Liver (tissue), 9 donors: ENCODE data around the gene SLC6A11. TPM values are rescaled to one million over a fixed set of nuclear protein-coding genes. Genes with fewer than 3 reads are reported as not detected.

Source experiments
- DNase-seq: peaks from one replicate; pipeline ENCODE4 v3.0.0-alpha.2; 2017; ENCODE audit warnings: low spot score
- H3K27ac ChIP-seq, 2 donors: one replicate each; pipeline ENCODE4 v1.7.0; 2013; ENCODE audit warnings: inconsistent platforms in 2 of 2, low read length in 2 of 2, control low read depth in 1 of 2, low read depth in 1 of 2, mild to moderate bottlenecking in 1 of 2
- H3K27me3 ChIP-seq, 4 donors: one replicate each; pipeline versions ENCODE4 v1.6.1 to v1.7.0; 2013; ENCODE audit warnings: low read length in 3 of 4, inconsistent platforms in 1 of 4, mild to moderate bottlenecking in 1 of 4, moderate library complexity in 1 of 4; ENCODE audit not compliant: control insufficient read depth in 4 of 4, insufficient read depth in 4 of 4
- H3K36me3 ChIP-seq, 4 donors: one replicate each; pipeline versions ENCODE4 v1.6.1 to v1.7.0; 2013; ENCODE audit warnings: low read length in 3 of 4, mild to moderate bottlenecking in 3 of 4, low read depth in 1 of 4, moderate library complexity in 1 of 4; ENCODE audit not compliant: control insufficient read depth in 4 of 4, insufficient read depth in 3 of 4
- H3K4me1 ChIP-seq, 4 donors: one replicate each; pipeline versions ENCODE4 v1.6.1 to v1.7.0; 2013; ENCODE audit warnings: low read length in 3 of 4, mild to moderate bottlenecking in 3 of 4, moderate library complexity in 1 of 4; ENCODE audit not compliant: control insufficient read depth in 4 of 4, insufficient read depth in 4 of 4
- H3K4me3 ChIP-seq, 3 donors: one replicate each; pipeline versions ENCODE4 v1.6.1 to v1.7.0; 2013; ENCODE audit warnings: low read length in 3 of 3, control low read depth in 1 of 3, low read depth in 1 of 3, mild to moderate bottlenecking in 1 of 3
- H3K9ac ChIP-seq, 2 donors: one replicate each; pipeline ENCODE4 v1.7.0; 2013; ENCODE audit warnings: low read length in 2 of 2, mild to moderate bottlenecking in 2 of 2, moderate library complexity in 2 of 2, control low read depth in 1 of 2, low read depth in 1 of 2
- H3K9me3 ChIP-seq, 4 donors: one replicate each; pipeline versions ENCODE4 v1.6.1 to v1.7.0; 2013; ENCODE audit warnings: low read length in 3 of 4; ENCODE audit not compliant: control insufficient read depth in 4 of 4
- ATF3 ChIP-seq: IDR thresholded peaks from 2 replicates; pipeline ENCODE4 v1.6.1; 2016; ENCODE audit warnings: antibody characterized with exemption
- EGR1 ChIP-seq, 2 donors: IDR thresholded peaks; 2 replicates each; pipeline ENCODE4 v1.6.1; 2016 to 2018; ENCODE audit warnings: antibody characterized with exemption in 2 of 2, low read depth in 2 of 2
- FOXA1 ChIP-seq: IDR thresholded peaks from 2 replicates; pipeline ENCODE4 v1.6.1; 2016; ENCODE audit warnings: antibody characterized with exemption
- FOXA2 ChIP-seq: IDR thresholded peaks from 2 replicates; pipeline ENCODE4 v1.6.1; 2016; ENCODE audit warnings: antibody characterized with exemption
- GABPA ChIP-seq, 2 donors: IDR thresholded peaks in 1 of 2; conservative IDR thresholded peaks in 1 of 2; 2 replicates each; pipeline ENCODE4 v1.6.1; 2016; ENCODE audit warnings: antibody characterized with exemption in 2 of 2, mild to moderate bottlenecking in 1 of 2, moderate library complexity in 1 of 2
- HNF4A ChIP-seq, 2 donors: conservative IDR thresholded peaks; 2 replicates each; pipeline ENCODE4 v1.6.1; 2016; ENCODE audit warnings: antibody characterized with exemption in 2 of 2, mild to moderate bottlenecking in 2 of 2
- HNF4G ChIP-seq: IDR thresholded peaks from 2 replicates; pipeline ENCODE4 v1.6.1; 2016; ENCODE audit warnings: antibody characterized with exemption
- JUND ChIP-seq, 2 donors: IDR thresholded peaks; 2 replicates each; pipeline ENCODE4 v1.6.1; 2016; ENCODE audit warnings: antibody characterized with exemption in 2 of 2
- NR2F2 ChIP-seq: IDR thresholded peaks from 2 replicates; pipeline ENCODE4 v1.6.1; 2016; ENCODE audit warnings: antibody characterized with exemption
- RAD21 ChIP-seq, 2 donors: IDR thresholded peaks; 2 replicates each; pipeline ENCODE4 v1.6.1; 2016; ENCODE audit warnings: antibody characterized with exemption in 2 of 2, mild to moderate bottlenecking in 2 of 2
- RXRA ChIP-seq, 2 donors: IDR thresholded peaks; 2 replicates each; pipeline ENCODE4 v1.6.1; 2017 to 2018; ENCODE audit warnings: antibody characterized with exemption in 2 of 2, mild to moderate bottlenecking in 1 of 2
- SP1 ChIP-seq: IDR thresholded peaks from 2 replicates; pipeline ENCODE4 v1.6.1; 2018; ENCODE audit warnings: antibody characterized with exemption, mild to moderate bottlenecking
- TAF1 ChIP-seq: conservative IDR thresholded peaks from 2 replicates; pipeline ENCODE4 v1.6.1; 2016; ENCODE audit warnings: antibody characterized with exemption, mild to moderate bottlenecking
- YY1 ChIP-seq: IDR thresholded peaks from 2 replicates; pipeline ENCODE4 v1.6.1; 2016; ENCODE audit warnings: antibody characterized with exemption, mild to moderate bottlenecking
- ZBTB33 ChIP-seq: IDR thresholded peaks from 2 replicates; pipeline ENCODE4 v1.6.1; 2016; ENCODE audit warnings: antibody characterized with exemption
- WGBS: extraction: QIAGEN DNeasy Blood & Tissue Kit; methylation state at CpG from one replicate; pipeline ENCODE4 v1.1.7; 2013; 5-methylcytosine and 5-hydroxymethylcytosine counted together
- polyA plus RNA-seq, 2 donors: library from polyadenylated mRNA; stranded (reverse) in 1 of 2; unstranded in 1 of 2; fragments of 200-250 nt in 1 of 2; fragments of >200 nt in 1 of 2; fragmentation: Nextera tagmentation in 1 of 2; extraction: Ambion mirVana in 1 of 2; gene quantifications; one replicate each; pipeline versions ENCODE4 v1.2.1 to v1.2.3, GENCODE V29; 2013 to 2015
- total RNA-seq, 2 donors: library from RNA; depleted of rRNA; stranded (reverse); fragments of >200 nt; gene quantifications; one replicate each; pipeline ENCODE4 v1.2.3, GENCODE V29; 2014
- TF ChIP-seq, protein P1 (sequence below): IDR thresholded peaks from 2 replicates; pipeline ENCODE4 v1.6.1; 2016; ENCODE audit warnings: antibody characterized with exemption
- TF ChIP-seq, protein P2 (sequence below): IDR thresholded peaks from 2 replicates; pipeline ENCODE4 v1.6.1; 2016; ENCODE audit warnings: antibody characterized with exemption, mild to moderate bottlenecking
- TF ChIP-seq, protein P3 (sequence below): fragments of 150-350 bp; IDR thresholded peaks from 2 replicates; pipeline ENCODE4 v1.5.1; 2017; ENCODE audit warnings: improper control_type of control experiment, low read depth, low read length; ENCODE audit not compliant: missing input control
- donor health status: healthy.
- donor health status: healthy.
- donor health status: healthy.
- donor health status: healthy.
- donor health status: healthy.

The SLC6A11 gene
- total and polyA plus RNA-seq, 4 donors: under 0.01 to 7.1 (median 0.01) TPM; not detected in 1

DNA sequence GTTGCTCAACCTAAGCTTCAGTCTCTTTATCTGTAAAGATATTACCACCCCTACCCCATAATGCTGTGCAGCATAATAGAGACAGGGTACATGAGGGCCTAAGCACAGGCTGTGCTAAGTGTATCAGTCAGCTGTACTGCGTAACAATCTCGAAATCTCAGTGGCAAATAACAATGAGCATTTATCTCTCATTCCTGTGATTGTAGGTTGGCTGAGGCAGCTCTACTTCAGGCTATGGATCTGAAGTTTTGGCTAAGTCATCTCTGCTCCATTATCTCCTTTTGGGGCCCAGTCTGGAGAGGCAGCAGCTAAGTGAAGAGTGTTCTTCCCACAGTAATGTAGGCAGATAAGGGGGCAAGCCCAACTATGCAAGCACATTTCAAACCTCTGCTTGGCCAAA lies 7.1 kb upstream of the SLC6A11 start:
- H3K27me3 ChIP-seq: peaks cover 0 to 3% (median 0%) of the 10 kb centered on the region in 4 donors
- H3K4me1 ChIP-seq: no peaks in the 10 kb centered on the region
- no peak overlapping the region for H3K4me3 ChIP-seq
- no peak for DNase-seq
- peaks cover 0 to 2% (median 0%) of the 10 kb centered on the region in 4 donors for H3K9me3 ChIP-seq
- TF ChIP-seq, protein P1, sequence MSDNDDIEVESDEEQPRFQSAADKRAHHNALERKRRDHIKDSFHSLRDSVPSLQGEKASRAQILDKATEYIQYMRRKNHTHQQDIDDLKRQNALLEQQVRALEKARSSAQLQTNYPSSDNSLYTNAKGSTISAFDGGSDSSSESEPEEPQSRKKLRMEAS: no peak
- TF ChIP-seq TAF1 (no peak), FOXA1 (no peak), RAD21 (IDR thresholded peaks at IDR 0.05) (no peak), HNF4A (conservative IDR thresholded peaks at IDR 0.05) (no peak), YY1 (no peak), HNF4G (no peak), FOXA2 (no peak), JUND (IDR thresholded peaks at IDR 0.05) (no peak)
- H3K36me3 ChIP-seq: no peaks in the 10 kb centered on the region
- H3K27ac ChIP-seq: no peak overlapping the region
- H3K9ac ChIP-seq: no peak overlapping the region
- WGBS: 87% methylated on average over 2 of the region's 2 CpGs

DNA sequence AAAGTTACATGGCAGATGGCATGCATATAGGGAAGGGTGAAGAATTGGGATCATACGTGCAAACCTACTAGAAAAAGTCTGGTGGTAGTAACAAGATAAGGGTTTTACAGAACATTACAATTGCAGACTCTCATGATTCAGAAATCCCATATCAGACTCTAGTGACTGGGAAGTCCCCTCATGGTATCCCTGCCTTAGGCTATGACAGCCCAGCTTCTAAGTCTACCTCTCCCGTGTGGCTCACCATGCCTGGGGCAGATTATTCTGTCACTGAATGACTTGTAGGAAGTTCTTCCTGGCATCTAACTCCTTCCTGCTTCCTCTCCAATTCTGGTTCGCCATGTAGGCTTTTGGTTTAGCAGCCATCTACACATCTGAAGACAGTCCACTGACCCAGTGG lies 5.7 kb upstream of the SLC6A11 start:
- no peaks in the 10 kb centered on the region for H3K4me1 ChIP-seq
- H3K27me3 ChIP-seq: peaks cover 0 to 8% (median 1%) of the 10 kb centered on the region in 4 donors
- no peak overlapping the region for H3K4me3 ChIP-seq
- TF ChIP-seq RXRA (IDR thresholded peaks at IDR 0.05): no peak
- TF ChIP-seq YY1: no peak
- TF ChIP-seq, protein P2, sequence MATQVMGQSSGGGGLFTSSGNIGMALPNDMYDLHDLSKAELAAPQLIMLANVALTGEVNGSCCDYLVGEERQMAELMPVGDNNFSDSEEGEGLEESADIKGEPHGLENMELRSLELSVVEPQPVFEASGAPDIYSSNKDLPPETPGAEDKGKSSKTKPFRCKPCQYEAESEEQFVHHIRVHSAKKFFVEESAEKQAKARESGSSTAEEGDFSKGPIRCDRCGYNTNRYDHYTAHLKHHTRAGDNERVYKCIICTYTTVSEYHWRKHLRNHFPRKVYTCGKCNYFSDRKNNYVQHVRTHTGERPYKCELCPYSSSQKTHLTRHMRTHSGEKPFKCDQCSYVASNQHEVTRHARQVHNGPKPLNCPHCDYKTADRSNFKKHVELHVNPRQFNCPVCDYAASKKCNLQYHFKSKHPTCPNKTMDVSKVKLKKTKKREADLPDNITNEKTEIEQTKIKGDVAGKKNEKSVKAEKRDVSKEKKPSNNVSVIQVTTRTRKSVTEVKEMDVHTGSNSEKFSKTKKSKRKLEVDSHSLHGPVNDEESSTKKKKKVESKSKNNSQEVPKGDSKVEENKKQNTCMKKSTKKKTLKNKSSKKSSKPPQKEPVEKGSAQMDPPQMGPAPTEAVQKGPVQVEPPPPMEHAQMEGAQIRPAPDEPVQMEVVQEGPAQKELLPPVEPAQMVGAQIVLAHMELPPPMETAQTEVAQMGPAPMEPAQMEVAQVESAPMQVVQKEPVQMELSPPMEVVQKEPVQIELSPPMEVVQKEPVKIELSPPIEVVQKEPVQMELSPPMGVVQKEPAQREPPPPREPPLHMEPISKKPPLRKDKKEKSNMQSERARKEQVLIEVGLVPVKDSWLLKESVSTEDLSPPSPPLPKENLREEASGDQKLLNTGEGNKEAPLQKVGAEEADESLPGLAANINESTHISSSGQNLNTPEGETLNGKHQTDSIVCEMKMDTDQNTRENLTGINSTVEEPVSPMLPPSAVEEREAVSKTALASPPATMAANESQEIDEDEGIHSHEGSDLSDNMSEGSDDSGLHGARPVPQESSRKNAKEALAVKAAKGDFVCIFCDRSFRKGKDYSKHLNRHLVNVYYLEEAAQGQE: no peak
- no peak for TF ChIP-seq ZBTB33
- TF ChIP-seq RAD21 (IDR thresholded peaks at IDR 0.05): no peak
- TF ChIP-seq, protein P3, sequence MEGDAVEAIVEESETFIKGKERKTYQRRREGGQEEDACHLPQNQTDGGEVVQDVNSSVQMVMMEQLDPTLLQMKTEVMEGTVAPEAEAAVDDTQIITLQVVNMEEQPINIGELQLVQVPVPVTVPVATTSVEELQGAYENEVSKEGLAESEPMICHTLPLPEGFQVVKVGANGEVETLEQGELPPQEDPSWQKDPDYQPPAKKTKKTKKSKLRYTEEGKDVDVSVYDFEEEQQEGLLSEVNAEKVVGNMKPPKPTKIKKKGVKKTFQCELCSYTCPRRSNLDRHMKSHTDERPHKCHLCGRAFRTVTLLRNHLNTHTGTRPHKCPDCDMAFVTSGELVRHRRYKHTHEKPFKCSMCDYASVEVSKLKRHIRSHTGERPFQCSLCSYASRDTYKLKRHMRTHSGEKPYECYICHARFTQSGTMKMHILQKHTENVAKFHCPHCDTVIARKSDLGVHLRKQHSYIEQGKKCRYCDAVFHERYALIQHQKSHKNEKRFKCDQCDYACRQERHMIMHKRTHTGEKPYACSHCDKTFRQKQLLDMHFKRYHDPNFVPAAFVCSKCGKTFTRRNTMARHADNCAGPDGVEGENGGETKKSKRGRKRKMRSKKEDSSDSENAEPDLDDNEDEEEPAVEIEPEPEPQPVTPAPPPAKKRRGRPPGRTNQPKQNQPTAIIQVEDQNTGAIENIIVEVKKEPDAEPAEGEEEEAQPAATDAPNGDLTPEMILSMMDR: no peak
- TF ChIP-seq, protein P1: no peak
- TF ChIP-seq TAF1: no peak
- TF ChIP-seq HNF4A (conservative IDR thresholded peaks at IDR 0.05): no peak
- TF ChIP-seq SP1: no peak
- TF ChIP-seq JUND (IDR thresholded peaks at IDR 0.05): no peak
- no peak for TF ChIP-seq GABPA (IDR thresholded peaks at IDR 0.05 in 1 of 2, conservative IDR thresholded peaks at IDR 0.05 in 1 of 2)
- TF ChIP-seq ATF3: no peak
- no peak for TF ChIP-seq FOXA2
- no peak for TF ChIP-seq NR2F2
- TF ChIP-seq HNF4G: no peak
- no peak for TF ChIP-seq EGR1 (IDR thresholded peaks at IDR 0.05; ENCODE audit: low read depth in 2 of 2)
- H3K36me3 ChIP-seq: no peaks in the 10 kb centered on the region
- H3K27ac ChIP-seq: no peak overlapping the region
- DNase-seq: no peak
- no peak overlapping the region for H3K9ac ChIP-seq
- 89% methylated on average over 3 of the region's 3 CpGs for WGBS
- peaks cover 0 to 2% (median 0%) of the 10 kb centered on the region in 4 donors for H3K9me3 ChIP-seq
